ENCODE data around the gene GMDS. TPM values are rescaled to one million over a fixed set of nuclear protein-coding genes. Genes with fewer than 3 reads are reported as not detected.
A peak's percentile ranks its signal among the peaks of the same experiment; 100 is the strongest.

Gene GMDS
- total RNA-seq, 1 donor from 2014 or later: 17.9 TPM

- no peak for DNase-seq (ENCODE audit: low read depth)
- TF ChIP-seq, protein P1, sequence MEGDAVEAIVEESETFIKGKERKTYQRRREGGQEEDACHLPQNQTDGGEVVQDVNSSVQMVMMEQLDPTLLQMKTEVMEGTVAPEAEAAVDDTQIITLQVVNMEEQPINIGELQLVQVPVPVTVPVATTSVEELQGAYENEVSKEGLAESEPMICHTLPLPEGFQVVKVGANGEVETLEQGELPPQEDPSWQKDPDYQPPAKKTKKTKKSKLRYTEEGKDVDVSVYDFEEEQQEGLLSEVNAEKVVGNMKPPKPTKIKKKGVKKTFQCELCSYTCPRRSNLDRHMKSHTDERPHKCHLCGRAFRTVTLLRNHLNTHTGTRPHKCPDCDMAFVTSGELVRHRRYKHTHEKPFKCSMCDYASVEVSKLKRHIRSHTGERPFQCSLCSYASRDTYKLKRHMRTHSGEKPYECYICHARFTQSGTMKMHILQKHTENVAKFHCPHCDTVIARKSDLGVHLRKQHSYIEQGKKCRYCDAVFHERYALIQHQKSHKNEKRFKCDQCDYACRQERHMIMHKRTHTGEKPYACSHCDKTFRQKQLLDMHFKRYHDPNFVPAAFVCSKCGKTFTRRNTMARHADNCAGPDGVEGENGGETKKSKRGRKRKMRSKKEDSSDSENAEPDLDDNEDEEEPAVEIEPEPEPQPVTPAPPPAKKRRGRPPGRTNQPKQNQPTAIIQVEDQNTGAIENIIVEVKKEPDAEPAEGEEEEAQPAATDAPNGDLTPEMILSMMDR (conservative IDR thresholded peaks at IDR 0.05; ENCODE audit: low read depth, low read length): no peak
- H3K4me3 ChIP-seq (ENCODE audit: low read depth, low read length): no peak overlapping the region
These were observed 386.5 kb downstream of the GMDS start for GRCh38 chr6:1858859-1859258.

DNA sequence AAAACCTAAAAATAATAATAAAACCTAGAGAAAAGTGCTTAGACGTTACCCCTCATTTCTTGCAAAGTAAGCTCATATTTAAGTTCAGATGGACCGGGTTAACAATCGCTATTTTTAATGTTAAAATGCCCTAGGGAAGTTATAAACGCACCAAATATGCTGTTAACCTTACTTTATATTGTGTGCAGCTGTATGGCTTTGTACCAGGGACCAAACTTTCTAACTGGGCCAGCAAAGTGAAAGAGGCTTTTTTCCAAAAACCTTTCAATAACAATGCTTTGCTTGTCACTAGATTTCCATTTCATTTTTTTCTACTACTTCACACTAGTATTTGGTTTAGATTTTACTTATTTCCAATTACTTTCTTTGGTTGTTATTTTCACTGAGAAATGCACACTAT, 387.2 kb downstream of the GMDS start:
- TF ChIP-seq, protein P1 (conservative IDR thresholded peaks at IDR 0.05; ENCODE audit: low read depth, low read length): no peak
- H3K4me3 ChIP-seq (ENCODE audit: low read depth, low read length): no peak overlapping the region
- DNase-seq (ENCODE audit: low read depth): no peak

- H3K4me3 ChIP-seq (ENCODE audit: low read depth, low read length): no peak overlapping the region
- peak; percentile 50 for DNase-seq (ENCODE audit: low read depth)
- TF ChIP-seq, protein P1 (conservative IDR thresholded peaks at IDR 0.05; ENCODE audit: low read depth, low read length): peak; percentile 36
These were observed 389.0 kb downstream of the GMDS start for GRCh38 chr6:1856381-1856780.

DNA sequence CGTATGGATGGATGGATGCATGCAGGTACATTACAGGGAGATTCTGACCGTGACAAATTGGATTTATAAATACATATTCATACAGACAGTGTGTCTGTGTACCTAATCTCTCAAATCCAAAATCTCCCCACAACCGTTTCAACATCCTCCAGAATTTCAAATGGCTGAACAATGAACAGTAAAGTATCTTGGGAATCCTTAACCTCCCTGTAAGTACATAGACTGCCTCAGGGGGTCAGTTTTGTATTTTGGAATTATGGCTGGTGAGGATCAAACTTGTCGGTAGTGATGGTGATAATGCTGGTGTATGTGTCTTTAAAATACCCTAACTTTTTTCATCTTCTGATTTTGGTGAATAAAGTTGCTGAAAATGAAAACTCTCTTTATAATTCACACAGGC, 389.5 kb downstream of the GMDS start:
- DNase-seq (ENCODE audit: low read depth): no peak
- TF ChIP-seq, protein P1 (conservative IDR thresholded peaks at IDR 0.05; ENCODE audit: low read depth, low read length): no peak
- H3K4me3 ChIP-seq (ENCODE audit: low read depth, low read length): no peak overlapping the region

DNA sequence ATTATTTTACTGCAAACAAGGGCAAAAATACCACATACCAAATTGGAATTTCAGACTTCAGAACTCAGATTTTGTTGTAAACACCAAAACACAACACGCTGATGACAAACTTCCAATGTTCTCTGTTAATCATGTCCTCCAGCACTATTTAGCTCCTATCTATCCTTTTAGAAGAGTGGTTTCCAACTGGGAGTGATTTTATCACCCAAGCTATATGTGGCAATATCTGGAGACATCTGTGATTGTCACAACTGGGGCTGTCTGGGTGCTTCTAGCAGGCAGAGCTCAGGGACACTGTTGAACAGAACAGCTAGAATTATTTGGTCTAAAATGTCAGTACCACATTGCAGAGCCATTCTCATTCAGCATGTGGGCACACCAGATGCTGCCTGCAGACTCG, 391.1 kb downstream of the GMDS start:
- TF ChIP-seq, protein P1 (conservative IDR thresholded peaks at IDR 0.05; ENCODE audit: low read depth, low read length): no peak
- no peak for DNase-seq (ENCODE audit: low read depth)
- no peak overlapping the region for H3K4me3 ChIP-seq (ENCODE audit: low read depth, low read length)

GRCh38 chr6:1853761-1854160, 391.6 kb downstream of the GMDS start:
- no peak overlapping the region for H3K4me3 ChIP-seq (ENCODE audit: low read depth, low read length)
- TF ChIP-seq, protein P1 (conservative IDR thresholded peaks at IDR 0.05; ENCODE audit: low read depth, low read length): no peak
- DNase-seq (ENCODE audit: low read depth): no peak

DNA sequence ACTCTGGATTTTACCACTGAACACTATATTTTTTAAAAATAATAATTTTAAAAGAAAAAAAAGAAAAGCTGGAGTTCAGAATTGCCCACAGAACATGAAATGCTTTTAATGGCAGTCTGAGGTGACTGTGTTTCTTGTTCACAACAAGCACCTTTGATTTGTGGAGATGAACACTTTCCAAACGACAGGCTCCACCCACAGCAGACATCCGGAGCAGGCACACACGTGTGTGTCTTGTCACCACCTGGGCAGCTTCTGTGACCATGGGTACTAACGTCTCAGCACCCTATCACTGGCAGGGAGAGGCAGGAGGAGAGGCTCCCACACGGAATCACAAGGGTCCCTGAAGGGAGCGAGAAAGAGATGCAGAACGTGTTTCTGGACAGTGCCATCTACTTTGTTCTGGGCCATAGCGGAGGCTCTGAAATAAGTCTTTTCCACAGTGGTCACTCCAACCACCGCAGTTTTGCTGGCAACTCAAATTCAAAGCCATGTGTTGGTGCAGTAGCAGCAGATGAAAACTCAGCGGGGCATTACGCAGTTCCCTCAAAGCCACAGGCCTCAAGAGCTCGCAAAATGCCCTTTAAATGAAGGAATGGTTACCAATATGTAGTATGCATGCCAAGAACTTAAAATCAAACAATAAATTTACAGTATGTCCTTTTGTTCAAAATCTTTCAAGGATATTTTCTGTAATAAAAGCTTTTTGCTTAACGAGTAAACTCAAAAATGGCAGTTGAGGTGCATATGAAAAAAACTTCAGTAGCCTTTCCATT, 393.5 kb downstream of the GMDS start:
- no peak overlapping the region for H3K4me3 ChIP-seq (ENCODE audit: low read depth, low read length)
- no peak for DNase-seq (ENCODE audit: low read depth)
- TF ChIP-seq, protein P1 (conservative IDR thresholded peaks at IDR 0.05; ENCODE audit: low read depth, low read length): no peak
